DND-41 (cell line): Measurements from ENCODE around the gene THRB.

Source experiments
- ATAC-seq: fragments of 200-7000 bp; cut with Tn5 transposase; 3 replicates; pipeline ENCODE4 v1.9.1; 2021; ENCODE audit warnings: low read depth; ENCODE audit not compliant: insufficient read depth
- DNase-seq: peaks from one replicate; pipeline ENCODE4 v3.0.0-alpha.2; 2020
- H2AFZ ChIP-seq: 2 replicates; pipeline ENCODE4 v1.6.0; 2012; ENCODE audit warnings: low read depth, low read length
- H3K27ac ChIP-seq: 2 replicates; pipeline ENCODE4 v1.5.1; 2012; ENCODE audit warnings: low read length, inconsistent platforms
- H3K27me3 ChIP-seq: fragments of 200-600 bp; sonication (generic); 2 replicates; pipeline ENCODE4 v1.6.0; 2012; ENCODE audit warnings: low read length, mild to moderate bottlenecking, inconsistent platforms; ENCODE audit not compliant: insufficient read depth, poor library complexity
- H3K36me3 ChIP-seq: 2 replicates; pipeline ENCODE4 v1.5.1; 2012; ENCODE audit warnings: low read length, inconsistent platforms; ENCODE audit not compliant: insufficient read depth
- H3K4me1 ChIP-seq: 2 replicates; pipeline ENCODE4 v1.5.1; 2012; ENCODE audit warnings: mild to moderate bottlenecking, low read length; ENCODE audit not compliant: insufficient read depth
- H3K4me2 ChIP-seq: 2 replicates; pipeline ENCODE4 v1.6.0; 2012; ENCODE audit warnings: mild to moderate bottlenecking, moderate library complexity, low read length, inconsistent platforms; ENCODE audit not compliant: insufficient read depth
- H3K4me3 ChIP-seq, 2 experiments: fragments of 200-600 bp in 1 of 2; shearing (Covaris generic) in 1 of 2; 2 replicates each; pipeline ENCODE4 v1.5.1; 2012 to 2016; ENCODE audit warnings: inconsistent platforms in 2 of 2, low read length in 2 of 2, mild to moderate bottlenecking in 2 of 2, low read depth in 1 of 2, moderate library complexity in 1 of 2
- H3K79me2 ChIP-seq: 2 replicates; pipeline ENCODE4 v1.6.0; 2012; ENCODE audit warnings: low read length, inconsistent platforms; ENCODE audit not compliant: insufficient read depth
- H3K9ac ChIP-seq: 2 replicates; pipeline ENCODE4 v1.6.0; 2012; ENCODE audit warnings: low read depth, mild to moderate bottlenecking, inconsistent platforms, low read length, moderate library complexity
- H3K9me3 ChIP-seq: 2 replicates; pipeline ENCODE4 v1.5.1; 2012; ENCODE audit warnings: low read length, moderate library complexity, mild to moderate bottlenecking, inconsistent platforms; ENCODE audit not compliant: insufficient read depth, severe bottlenecking
- H4K20me1 ChIP-seq: 2 replicates; pipeline ENCODE4 v1.6.0; 2012; ENCODE audit warnings: low read length; ENCODE audit not compliant: insufficient read depth
- CTCF ChIP-seq: IDR thresholded peaks from 2 replicates; pipeline ENCODE4 v1.5.1; 2012; ENCODE audit warnings: borderline replicate concordance, low read length, moderate library complexity, mild to moderate bottlenecking; ENCODE audit not compliant: poor library complexity, severe bottlenecking; ENCODE audit errors: extremely low read depth
- EZH2 ChIP-seq: IDR thresholded peaks from 3 replicates; pipeline ENCODE4 v1.6.1; 2012; ENCODE audit warnings: borderline replicate concordance, low read depth, mild to moderate bottlenecking, moderate library complexity, low read length, inconsistent platforms; ENCODE audit not compliant: severe bottlenecking

Gene THRB

DNA sequence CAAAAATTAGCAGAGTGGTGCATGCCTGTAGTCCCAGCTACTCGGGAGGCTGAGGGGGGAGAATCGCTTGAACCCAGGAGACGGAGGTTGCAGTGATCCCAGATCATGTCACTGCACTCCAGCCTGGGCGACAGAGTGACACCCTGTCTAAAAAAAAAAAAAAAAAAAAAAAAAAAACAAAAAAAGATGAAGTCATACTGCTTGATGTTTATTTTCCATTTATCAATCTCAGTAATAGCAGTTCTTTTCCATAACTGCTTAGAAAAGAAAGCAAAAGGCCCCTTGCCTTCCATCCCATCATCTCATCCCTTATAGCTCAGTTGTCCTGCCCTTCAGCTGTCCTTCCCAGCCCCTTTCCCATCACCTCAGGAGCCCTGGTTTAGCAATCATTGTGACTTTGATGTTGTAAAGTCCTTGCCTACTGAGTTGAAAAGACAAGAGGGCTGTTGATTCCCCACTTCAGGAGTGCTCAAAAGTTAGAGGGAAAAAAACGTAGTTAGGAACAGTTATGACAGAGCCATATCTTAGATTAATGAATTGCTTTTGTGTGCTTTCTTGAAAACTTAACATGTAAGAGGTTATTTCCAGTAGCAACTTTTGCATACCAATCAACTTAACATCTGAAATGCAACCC is 18.0 kb upstream of the THRB start:
- no peak overlapping the region for H3K27ac ChIP-seq

GRCh38 chr3:24510030-24510648 is 15.5 kb upstream of the THRB start:
- H3K4me2 ChIP-seq, result no peak overlapping the region
- H3K4me3 ChIP-seq, result no peak overlapping the region
- no peaks in the 10 kb centered on the region for H4K20me1 ChIP-seq
- DNase-seq (no peak), ATAC-seq (no peak)
- no peaks in the 10 kb centered on the region for H3K4me1 ChIP-seq
- H3K9me3 ChIP-seq, result no peaks in the 10 kb centered on the region
- no peak overlapping the region for H3K9ac ChIP-seq
- no peak overlapping the region for H2AFZ ChIP-seq
- no peak for TF ChIP-seq CTCF
- no peak for TF ChIP-seq EZH2
- no peaks in the 10 kb centered on the region for H3K79me2 ChIP-seq
- no peak overlapping the region for H3K27ac ChIP-seq
- H3K36me3 ChIP-seq, result no peaks in the 10 kb centered on the region
- H3K27me3 ChIP-seq, result no peaks in the 10 kb centered on the region

More for the DNA sequence above, 18.0 kb upstream of the THRB start:
- Histone ChIP-seq H3K4me2 (no peak overlapping the region), H3K4me3 (no peak overlapping the region), H3K9me3 (no peaks in the 10 kb centered on the region), H4K20me1 (no peaks in the 10 kb centered on the region), H3K4me1 (no peaks in the 10 kb centered on the region), H2AFZ (no peak overlapping the region), H3K9ac (no peak overlapping the region), H3K27me3 (no peaks in the 10 kb centered on the region), H3K36me3 (no peaks in the 10 kb centered on the region), H3K79me2 (no peaks in the 10 kb centered on the region)
- no peak for DNase-seq
- TF ChIP-seq CTCF, result no peak
- no peak for TF ChIP-seq EZH2
- no peak for ATAC-seq

- no peak for DNase-seq
- TF ChIP-seq CTCF (no peak), EZH2 (no peak)
These were observed 13.8 kb upstream of the THRB start for GRCh38 chr3:24508423-24508839.

More at GRCh38 chr3:24508423-24508839, 13.8 kb upstream of the THRB start:
- H3K9me3 ChIP-seq, result no peaks in the 10 kb centered on the region
- no peak overlapping the region for H3K9ac ChIP-seq
- H3K4me3 ChIP-seq, result no peak overlapping the region
- no peaks in the 10 kb centered on the region for H4K20me1 ChIP-seq
- no peaks in the 10 kb centered on the region for H3K4me1 ChIP-seq
- H3K36me3 ChIP-seq, result no peaks in the 10 kb centered on the region
- H3K27me3 ChIP-seq, result no peaks in the 10 kb centered on the region
- no peaks in the 10 kb centered on the region for H3K79me2 ChIP-seq
- H3K4me2 ChIP-seq, result no peak overlapping the region
- no peak overlapping the region for H3K27ac ChIP-seq
- no peak overlapping the region for H2AFZ ChIP-seq
- no peak for ATAC-seq
